DND-41 (cell line): Measurements from ENCODE around the gene CPLANE2.

Source experiments
- EZH2 ChIP-seq: IDR thresholded peaks from 3 replicates; pipeline ENCODE4 v1.6.1; 2012; ENCODE audit warnings: borderline replicate concordance, low read depth, mild to moderate bottlenecking, moderate library complexity, low read length, inconsistent platforms; ENCODE audit not compliant: severe bottlenecking
- TF ChIP-seq, protein P1 (sequence below): IDR thresholded peaks from 2 replicates; pipeline ENCODE4 v1.5.1; 2012; ENCODE audit warnings: borderline replicate concordance, low read length, moderate library complexity, mild to moderate bottlenecking; ENCODE audit not compliant: poor library complexity, severe bottlenecking; ENCODE audit errors: extremely low read depth

- TF ChIP-seq, protein P1, sequence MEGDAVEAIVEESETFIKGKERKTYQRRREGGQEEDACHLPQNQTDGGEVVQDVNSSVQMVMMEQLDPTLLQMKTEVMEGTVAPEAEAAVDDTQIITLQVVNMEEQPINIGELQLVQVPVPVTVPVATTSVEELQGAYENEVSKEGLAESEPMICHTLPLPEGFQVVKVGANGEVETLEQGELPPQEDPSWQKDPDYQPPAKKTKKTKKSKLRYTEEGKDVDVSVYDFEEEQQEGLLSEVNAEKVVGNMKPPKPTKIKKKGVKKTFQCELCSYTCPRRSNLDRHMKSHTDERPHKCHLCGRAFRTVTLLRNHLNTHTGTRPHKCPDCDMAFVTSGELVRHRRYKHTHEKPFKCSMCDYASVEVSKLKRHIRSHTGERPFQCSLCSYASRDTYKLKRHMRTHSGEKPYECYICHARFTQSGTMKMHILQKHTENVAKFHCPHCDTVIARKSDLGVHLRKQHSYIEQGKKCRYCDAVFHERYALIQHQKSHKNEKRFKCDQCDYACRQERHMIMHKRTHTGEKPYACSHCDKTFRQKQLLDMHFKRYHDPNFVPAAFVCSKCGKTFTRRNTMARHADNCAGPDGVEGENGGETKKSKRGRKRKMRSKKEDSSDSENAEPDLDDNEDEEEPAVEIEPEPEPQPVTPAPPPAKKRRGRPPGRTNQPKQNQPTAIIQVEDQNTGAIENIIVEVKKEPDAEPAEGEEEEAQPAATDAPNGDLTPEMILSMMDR = no peak
- no peak for TF ChIP-seq EZH2
Measured at GRCh38 chr1:16248603-16249516, 11.9 kb upstream of the CPLANE2 start.
